PFSK-1 (cell line): ENCODE measurements around the gene AQP7.

Experiments
- FOXP2 ChIP-seq: optimal IDR thresholded peaks from 2 replicates; pipeline ENCODE3; 2011; ENCODE audit warnings: borderline replicate concordance, control low read depth, inconsistent platforms; ENCODE audit not compliant: insufficient read depth; ENCODE audit errors: extremely low read length, extremely low read depth
- POLR2AphosphoS5 ChIP-seq: IDR thresholded peaks from 2 replicates; pipeline ENCODE4 v1.6.1; 2012; ENCODE audit warnings: low read depth, mild to moderate bottlenecking, control low read depth, low read length, moderate library complexity
- SIN3A ChIP-seq: IDR thresholded peaks from 2 replicates; pipeline ENCODE4 v1.6.1; 2012; ENCODE audit warnings: mild to moderate bottlenecking, low read length, moderate library complexity, borderline replicate concordance; ENCODE audit not compliant: insufficient read depth
- TAF1 ChIP-seq: IDR thresholded peaks from 2 replicates; pipeline ENCODE4 v1.6.1; 2012; ENCODE audit warnings: low read length, control low read depth, borderline replicate concordance; ENCODE audit not compliant: insufficient read depth

- TF ChIP-seq TAF1: no peak
- no peak for TF ChIP-seq POLR2AphosphoS5
- no peak for TF ChIP-seq SIN3A
- peak; percentile 8 for TF ChIP-seq FOXP2
These were observed 36.7 kb upstream of the AQP7 start for GRCh38 chr9:33438926-33439680.
